HFFc6 (cell line): ENCODE results near the gene PLEKHM2. TPM values are rescaled to one million over a fixed set of nuclear protein-coding genes. Genes with fewer than 3 reads are reported as not detected.

Source experiments
- DNase-seq: peaks from one replicate; pipeline ENCODE4 v3.0.0-alpha.2; 2018
- H3K27ac Mint-ChIP-seq: 2 replicates; pipeline ENCODE4 v1.8.0; 2020; ENCODE audit warnings: mild to moderate bottlenecking, mixed read lengths
- H3K27me3 Mint-ChIP-seq: 2 replicates; pipeline ENCODE4 v1.8.0; 2021; ENCODE audit warnings: mild to moderate bottlenecking, moderate library complexity, mixed read lengths; ENCODE audit not compliant: insufficient read depth
- H3K36me3 Mint-ChIP-seq: 2 replicates; pipeline ENCODE4 v1.8.0; 2021; ENCODE audit warnings: low read depth, mixed read lengths
- H3K4me1 Mint-ChIP-seq: 2 replicates; pipeline ENCODE4 v1.8.0; 2020; ENCODE audit warnings: low read depth, mixed read lengths
- H3K4me3 Mint-ChIP-seq: 2 replicates; pipeline ENCODE4 v1.8.0; 2020; ENCODE audit warnings: mild to moderate bottlenecking, moderate library complexity, mixed read lengths
- H3K9me3 Mint-ChIP-seq: 2 replicates; pipeline ENCODE4 v1.8.0; 2020; ENCODE audit warnings: mild to moderate bottlenecking, mixed read lengths
- CTCF ChIP-seq: fragments of 200-600 bp; sonication (generic); IDR thresholded peaks from 2 replicates; pipeline ENCODE4 v1.5.0; 2021; ENCODE audit warnings: antibody characterized with exemption, mild to moderate bottlenecking
- total RNA-seq, 6 experiments: library from RNA; stranded (reverse); fragmentation: NEBNext Ultra II Directional; extraction: Animal tissue kit (Norgen Biotek cat#: 25700); gene quantifications; 2 replicates in 1 of 6; 3 replicates in 5 of 6; pipeline ENCODE4 v1.2.3, GENCODE V29; 2021

Gene PLEKHM2
- total RNA-seq, 6 experiments from 2014 or later, result 61.5 to 70.5 (median 66.0) TPM

- H3K27me3 Mint-ChIP-seq, result peaks cover 1% of the 10 kb centered on the region
- 0 out of 2 replicates have a peak, but pooled peaks cover 4% of the 10 kb centered on the region for H3K9me3 Mint-ChIP-seq
- H3K27ac Mint-ChIP-seq, result no peak overlapping the region
- DNase-seq, result no peak
- no peak overlapping the region for H3K4me3 Mint-ChIP-seq
- no peak for TF ChIP-seq CTCF
- peaks cover 27% of the 10 kb centered on the region for H3K4me1 Mint-ChIP-seq
- H3K36me3 Mint-ChIP-seq, result peaks cover 4% of the 10 kb centered on the region; the same call in 1 of the 2 replicates
These were observed 8.1 kb upstream of the PLEKHM2 start for GRCh38 chr1:15676010-15676409.

GRCh38 chr1:15676688-15677661 lies 7.1 kb upstream of the PLEKHM2 start:
- Mint-ChIP-seq H3K4me1 (peaks cover 37% of the 10 kb centered on the region), H3K27ac (no peak overlapping the region), H3K9me3 (0 out of 2 replicates have a peak, but pooled peaks cover 4% of the 10 kb centered on the region), H3K27me3 (peaks cover 1% of the 10 kb centered on the region), H3K36me3 (peaks cover 4% of the 10 kb centered on the region; the same call in 1 of the 2 replicates), H3K4me3 (no peak overlapping the region)
- no peak for DNase-seq
- no peak for TF ChIP-seq CTCF

GRCh38 chr1:15678578-15678977 lies 5.5 kb upstream of the PLEKHM2 start:
- DNase-seq, result peak; percentile 82
- Mint-ChIP-seq H3K36me3 (peaks cover 4% of the 10 kb centered on the region; the same call in 1 of the 2 replicates), H3K27me3 (peaks cover 6% of the 10 kb centered on the region), H3K4me3 (no peak overlapping the region), H3K27ac (peak overlapping the region; percentile 70), H3K9me3 (0 out of 2 replicates have a peak, but pooled peaks cover 4% of the 10 kb centered on the region), H3K4me1 (peaks cover 43% of the 10 kb centered on the region)
- TF ChIP-seq CTCF, result no peak

- peaks cover 6% of the 10 kb centered on the region for H3K27me3 Mint-ChIP-seq
- H3K4me3 Mint-ChIP-seq, result peak overlapping the region; percentile 77
- no peak for TF ChIP-seq CTCF
- 0 out of 2 replicates have a peak, but pooled peaks cover 4% of the 10 kb centered on the region for H3K9me3 Mint-ChIP-seq
- peaks cover 4% of the 10 kb centered on the region; the same call in 1 of the 2 replicates for H3K36me3 Mint-ChIP-seq
- peak; percentile 87 for DNase-seq
- H3K27ac Mint-ChIP-seq, result peak overlapping the region; percentile 95
- peaks cover 44% of the 10 kb centered on the region for H3K4me1 Mint-ChIP-seq
These were observed 4.0 kb upstream of the PLEKHM2 start for GRCh38 chr1:15680131-15680530.

- Mint-ChIP-seq H3K9me3 (0 out of 2 replicates have a peak, but pooled peaks cover 4% of the 10 kb centered on the region), H3K4me3 (peak overlapping the region; percentile 77), H3K36me3 (peaks cover 4% of the 10 kb centered on the region; the same call in 1 of the 2 replicates), H3K27ac (peak overlapping the region; percentile 95), H3K4me1 (peaks cover 51% of the 10 kb centered on the region), H3K27me3 (peaks cover 6% of the 10 kb centered on the region)
- DNase-seq, result peak; percentile 95
- TF ChIP-seq CTCF, result no peak
These were observed 3.4 kb upstream of the PLEKHM2 start for GRCh38 chr1:15680561-15681348.
